IPS DF 4.7 (cell line): ENCODE data around the gene FAM118A.
"Not testable (repeated sequence)": the region's sequence is repeated elsewhere in the genome, so short reads cannot be mapped to it uniquely, and the experiment has no call there.

Experiments used
- DNase-seq: peaks from one replicate; pipeline ENCODE4 v3.0.0-alpha.2; 2013; ENCODE audit warnings: low spot score; ENCODE audit errors: extremely low read depth

Gene FAM118A

DNA sequence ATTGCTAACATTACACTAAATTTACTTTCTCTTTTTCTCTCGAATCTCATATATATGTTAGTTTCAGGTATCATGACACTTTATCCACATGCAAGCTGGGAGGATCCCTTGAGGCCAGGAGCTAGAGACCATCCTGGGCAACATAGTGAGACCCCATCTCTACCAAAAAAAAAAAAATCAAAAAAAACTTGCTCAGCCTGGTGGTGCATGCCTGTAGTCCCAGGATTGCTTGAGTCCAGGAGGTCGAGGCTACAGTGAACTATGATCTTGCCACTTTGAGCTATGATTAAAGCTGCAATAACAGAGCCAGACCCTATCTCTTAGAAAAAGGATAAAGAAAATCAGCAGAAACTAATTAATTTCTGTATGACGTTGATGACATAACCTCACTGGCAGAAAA lies 28.7 kb upstream of the FAM118A start:
- no peak for DNase-seq

DNA sequence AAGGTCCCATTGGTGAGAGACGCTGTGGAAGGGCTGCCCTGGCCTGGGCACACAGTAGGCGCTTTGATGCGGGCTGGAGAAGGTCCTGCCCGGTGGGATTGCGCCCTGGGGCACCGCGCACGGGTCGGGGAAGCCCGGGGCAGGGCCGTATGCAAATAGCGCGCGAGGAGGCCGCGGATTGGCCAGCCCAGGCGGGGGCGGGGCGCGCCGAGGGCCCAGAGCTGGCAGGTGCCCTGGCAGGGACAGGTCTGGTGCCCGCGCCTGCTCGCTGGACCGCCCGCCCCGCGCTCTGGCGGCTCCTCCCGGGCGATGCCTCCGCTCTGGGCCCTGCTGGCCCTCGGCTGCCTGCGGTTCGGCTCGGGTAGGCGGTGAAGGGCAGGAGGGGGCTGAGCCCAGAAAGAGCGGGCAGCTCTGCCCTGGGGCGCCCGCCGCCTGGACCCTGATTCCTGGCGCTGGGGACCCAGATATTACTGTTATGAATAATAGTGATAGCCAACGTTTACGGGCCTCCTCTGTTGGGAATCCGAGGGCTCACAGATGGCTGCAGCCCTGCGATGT lies 24.9 kb upstream of the FAM118A start, which contains the start of gene UPK3A:
Gene UPK3A, plus strand, starts transcription at position 245 of the 558 bp plus-strand sequence. Its CDS starts 65 bp downstream, at position 310.
- DNase-seq: no peak

DNA sequence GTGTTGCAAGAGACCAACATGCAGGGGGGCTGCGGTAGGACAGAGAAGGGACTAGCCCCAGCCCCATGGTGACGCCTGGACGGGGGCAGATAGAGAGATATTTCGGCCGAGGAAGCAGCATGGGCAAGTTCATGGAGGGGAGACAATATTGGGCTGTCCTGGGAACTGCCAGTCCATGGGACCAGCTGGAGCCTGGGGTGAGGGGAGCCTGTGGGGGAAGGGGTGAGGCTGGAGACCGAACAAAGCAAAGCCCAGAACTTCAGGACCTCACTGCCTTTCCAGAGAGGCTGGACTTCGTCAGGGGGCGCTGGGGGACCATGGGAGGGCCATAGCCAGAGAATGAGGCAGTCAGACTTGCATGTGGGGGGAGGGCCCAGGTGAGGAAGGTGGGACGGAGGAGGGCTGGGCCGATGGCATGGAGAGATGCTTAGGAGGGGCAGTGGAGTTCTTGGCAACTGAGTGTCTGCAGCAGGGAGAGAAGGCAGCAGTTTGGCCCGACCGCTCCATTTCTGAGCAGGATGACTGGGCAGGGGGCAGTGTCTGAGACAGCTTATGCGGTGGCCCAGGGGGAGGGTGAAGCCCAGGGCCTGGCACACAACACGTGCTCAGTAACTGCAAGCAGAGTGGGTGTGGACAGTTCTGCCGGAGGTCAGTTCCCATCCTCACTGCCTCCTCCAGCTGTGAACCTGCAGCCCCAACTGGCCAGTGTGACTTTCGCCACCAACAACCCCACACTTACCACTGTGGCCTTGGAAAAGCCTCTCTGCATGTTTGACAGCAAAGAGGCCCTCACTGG lies 24.3 kb upstream of the FAM118A start:
- no peak for DNase-seq

DNA sequence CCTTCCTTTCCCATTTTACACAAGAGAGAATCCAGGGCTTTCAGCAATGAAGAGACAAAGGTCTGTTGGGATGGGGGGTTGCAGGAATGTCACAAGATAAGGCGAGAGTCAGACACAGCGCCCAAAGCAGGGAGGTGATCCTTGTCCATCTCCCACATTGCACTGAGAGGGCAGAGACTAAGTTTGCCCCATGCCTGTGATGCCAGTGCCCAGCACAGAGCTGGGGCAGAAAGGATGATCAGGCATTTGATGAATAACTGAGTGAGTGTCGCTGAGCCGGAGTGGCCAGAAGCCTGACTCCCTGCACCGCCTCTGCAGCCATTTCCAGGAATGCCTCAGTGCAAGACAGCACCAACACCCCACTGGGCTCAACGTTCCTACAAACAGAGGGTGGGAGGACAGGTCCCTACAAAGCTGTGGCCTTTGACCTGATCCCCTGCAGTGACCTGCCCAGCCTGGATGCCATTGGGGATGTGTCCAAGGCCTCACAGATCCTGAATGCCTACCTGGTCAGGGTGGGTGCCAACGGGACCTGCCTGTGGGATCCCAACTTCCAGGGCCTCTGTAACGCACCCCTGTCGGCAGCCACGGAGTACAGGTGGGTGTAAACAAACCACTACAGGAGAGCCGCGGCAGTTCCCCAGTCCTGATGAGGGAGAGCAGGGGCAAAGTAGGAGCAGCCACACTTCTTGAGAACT lies 22.7 kb upstream of the FAM118A start:
- no peak for DNase-seq

DNA sequence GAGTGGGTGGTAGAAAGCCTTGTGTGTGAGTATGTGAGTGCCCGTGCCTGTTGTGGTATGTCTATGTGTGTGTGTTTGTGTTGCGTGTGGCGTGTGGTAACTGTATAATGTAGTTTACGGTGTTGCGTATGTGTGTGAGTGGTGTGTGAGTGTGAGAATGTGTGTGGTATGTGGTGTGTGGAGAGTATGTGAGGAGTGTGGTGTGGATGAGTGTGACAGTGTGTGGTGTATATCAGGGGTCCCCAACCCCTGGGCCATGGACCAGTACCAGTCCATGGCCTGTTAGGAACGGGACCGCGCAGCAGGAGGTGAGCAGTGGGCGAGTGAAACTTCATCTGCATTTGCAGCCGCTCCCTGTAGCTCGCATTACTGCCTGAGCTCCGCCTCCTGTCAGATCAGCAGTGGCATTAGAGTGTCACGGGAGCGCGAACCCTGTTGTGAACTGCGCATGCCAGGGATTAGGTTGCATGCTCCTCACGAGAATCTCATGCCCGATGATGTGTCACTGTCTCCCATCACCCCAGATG lies 19.3 kb upstream of the FAM118A start:
- no peak for DNase-seq

DNA sequence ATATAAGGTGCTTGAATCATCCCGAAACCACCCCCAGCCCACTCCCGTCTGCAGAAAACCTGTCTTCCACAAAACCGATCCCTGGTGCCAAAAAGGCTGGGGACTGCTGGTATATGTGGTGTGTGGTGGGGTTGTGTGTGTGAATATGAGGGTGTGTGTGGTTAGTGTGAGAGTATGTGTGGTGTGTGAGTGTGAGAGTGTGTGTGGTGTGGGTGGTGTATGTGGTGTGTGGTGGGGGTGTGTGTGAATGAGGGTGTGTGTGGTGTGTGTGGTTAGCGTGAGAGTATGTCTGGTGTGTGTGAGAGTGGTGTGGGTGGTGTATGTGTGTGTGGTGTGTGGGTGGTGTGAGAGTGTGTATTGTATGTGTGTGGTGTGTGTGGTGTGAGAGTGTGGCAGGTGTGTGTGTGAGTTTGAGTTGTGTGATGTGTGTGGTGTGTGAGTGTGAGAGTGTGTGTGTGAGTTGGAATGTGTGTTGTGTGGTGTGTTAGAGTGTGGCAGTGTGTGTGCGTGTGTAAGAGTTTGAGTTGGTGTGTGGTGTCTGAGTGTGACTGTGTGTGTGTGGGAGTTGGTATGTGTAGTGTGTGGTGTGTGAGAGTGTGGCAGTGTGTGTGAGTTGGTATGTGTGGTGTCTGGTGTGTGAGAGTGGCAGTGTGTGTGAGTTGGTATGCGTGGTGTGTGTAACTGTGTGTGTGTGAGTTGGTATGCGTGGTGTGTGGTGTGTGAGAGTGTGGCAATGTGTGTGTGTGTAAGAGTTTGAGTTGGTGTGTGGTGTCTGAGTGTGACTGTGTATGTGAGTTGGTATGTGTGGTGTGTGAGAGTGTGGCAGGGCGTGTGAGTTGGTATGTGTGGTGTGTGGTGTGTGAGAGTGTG lies 18.4 kb upstream of the FAM118A start:
- no peak for DNase-seq

DNA sequence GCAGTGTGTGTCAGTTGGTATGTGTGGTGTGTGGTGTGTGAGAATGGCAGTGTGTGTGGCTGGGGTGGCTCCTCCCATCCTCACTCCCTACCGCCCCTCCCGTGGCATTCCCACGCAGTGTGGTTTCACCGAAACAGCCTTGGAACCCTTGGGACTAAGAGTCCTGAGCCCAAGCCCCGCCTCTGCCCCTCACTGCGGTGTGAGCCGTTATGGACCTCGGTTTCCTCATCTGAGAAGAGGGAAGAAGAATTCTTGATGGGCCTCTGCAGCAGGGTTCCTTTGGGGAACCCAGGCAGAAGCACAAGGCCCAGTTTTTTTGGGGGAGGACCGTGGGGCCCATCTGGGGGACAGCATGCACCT lies 17.8 kb upstream of the FAM118A start:
- DNase-seq: no peak

DNA sequence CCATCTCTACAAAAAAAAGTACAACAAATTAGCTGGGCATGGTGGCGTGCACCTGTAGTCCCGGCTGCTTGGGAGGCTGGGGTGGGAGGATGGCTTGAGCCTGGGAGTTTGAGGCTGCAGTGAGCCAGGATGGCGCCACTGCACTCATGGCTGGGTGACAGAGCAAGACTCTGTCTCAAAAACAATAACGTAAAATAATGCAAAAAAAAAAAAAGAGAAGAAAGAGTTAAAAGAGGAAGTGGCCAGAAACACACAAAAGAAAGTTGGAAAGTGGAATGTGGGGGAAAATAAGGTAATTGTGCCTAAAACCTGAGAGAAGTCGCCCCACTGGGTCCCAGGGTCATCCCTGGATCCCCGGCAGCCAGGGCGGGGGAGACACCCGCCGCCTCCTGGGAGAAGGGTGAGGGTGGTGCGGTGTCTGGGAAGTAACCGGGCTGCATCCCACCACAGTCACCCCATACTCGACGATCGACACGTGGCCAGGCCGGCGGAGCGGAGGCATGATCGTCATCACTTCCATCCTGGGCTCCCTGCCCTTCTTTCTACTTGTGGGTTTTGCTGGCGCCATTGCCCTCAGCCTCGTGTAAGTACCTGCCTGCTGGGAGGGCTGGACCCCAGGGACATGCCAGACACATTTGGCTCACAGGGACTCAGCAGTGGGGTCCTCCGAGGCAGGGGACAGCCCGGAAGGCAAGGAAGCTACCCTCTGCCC lies 16.8 kb upstream of the FAM118A start:
- no peak for DNase-seq

DNA sequence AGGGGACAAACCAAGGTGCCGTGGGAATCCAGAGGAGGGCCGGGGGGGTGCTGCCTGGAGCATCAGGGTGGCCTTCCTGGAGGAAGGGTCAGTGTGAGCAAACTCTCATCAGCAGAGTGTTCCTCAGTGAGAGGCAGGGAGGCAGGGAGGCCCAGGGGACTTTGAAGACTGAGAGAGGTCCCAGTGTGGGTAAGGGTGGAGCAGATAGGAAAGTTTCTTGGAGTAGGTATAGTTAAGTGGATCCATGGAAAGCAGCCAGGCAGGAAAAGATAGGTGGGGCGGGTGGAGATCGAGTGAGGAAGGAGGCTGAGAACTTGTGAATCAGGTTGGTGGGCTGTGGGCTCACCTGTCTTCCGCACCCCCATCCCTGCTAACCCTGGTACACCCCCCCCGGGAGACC lies 15.7 kb upstream of the FAM118A start:
- DNase-seq: no peak

DNA sequence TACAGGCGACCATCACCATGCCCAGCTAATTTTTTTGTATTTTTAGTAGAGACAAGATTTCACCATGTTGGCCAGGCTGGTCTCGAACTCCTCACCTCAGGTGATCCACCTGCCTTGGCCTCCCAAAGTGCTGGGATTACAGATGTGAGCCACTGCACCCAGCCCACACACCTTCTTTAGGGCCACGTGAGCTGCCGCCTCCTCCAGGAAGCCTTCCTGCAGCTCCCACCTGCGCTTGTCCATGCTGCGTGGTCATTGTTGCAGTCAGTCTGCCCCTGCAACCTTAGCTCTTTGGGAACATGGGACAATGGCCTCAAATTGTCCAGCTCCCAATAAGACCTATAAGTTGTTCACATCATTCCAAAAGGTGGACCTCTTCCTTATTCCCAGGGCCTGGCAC lies 14.7 kb upstream of the FAM118A start:
- DNase-seq: not testable (repeated sequence)

DNA sequence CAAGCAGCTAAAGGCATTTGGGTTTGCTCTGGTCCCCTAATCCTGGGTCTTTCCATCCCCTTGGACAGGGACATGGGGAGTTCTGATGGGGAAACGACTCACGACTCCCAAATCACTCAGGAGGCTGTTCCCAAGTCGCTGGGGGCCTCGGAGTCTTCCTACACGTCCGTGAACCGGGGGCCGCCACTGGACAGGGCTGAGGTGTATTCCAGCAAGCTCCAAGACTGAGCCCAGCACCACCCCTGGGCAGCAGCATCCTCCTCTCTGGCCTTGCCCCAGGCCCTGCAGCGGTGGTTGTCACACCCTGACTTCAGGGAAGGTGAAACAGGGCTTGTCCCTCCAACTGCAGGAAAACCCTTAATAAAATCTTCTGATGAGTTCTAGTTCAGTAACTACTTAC lies 14.2 kb upstream of the FAM118A start:
- no peak for DNase-seq

DNA sequence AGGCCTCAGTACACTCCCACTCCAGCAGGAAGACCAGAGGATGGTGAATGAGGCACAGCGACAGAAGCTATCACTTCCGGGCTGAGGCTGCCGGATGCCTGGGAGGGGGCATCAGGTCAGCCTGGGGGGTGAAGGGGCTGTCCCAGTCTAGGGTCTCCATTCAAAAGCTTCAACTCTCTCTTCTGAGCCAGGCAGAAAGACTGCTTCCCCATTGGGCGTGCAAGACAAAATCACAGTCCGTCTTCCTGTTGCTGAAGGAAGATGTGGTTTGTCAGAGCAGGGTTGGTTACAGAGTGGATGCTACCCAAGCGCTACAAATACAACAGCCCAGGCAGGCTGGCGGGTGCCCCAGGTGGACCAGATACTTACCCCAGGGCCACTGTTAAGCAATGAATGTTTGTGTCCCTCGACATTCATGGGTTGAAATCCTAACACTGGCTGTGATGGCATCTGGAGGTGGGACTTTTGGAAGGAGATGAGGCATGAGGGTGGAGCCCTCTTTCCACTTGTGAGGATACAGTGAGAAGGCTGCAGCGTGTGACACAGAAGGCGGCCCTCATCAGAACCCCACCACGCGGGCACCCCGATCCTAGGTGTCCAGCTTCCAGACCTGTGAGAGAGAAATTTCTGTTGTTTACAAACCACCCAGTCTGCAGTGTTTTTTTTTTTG lies 13.0 kb upstream of the FAM118A start:
- DNase-seq: no peak

DNA sequence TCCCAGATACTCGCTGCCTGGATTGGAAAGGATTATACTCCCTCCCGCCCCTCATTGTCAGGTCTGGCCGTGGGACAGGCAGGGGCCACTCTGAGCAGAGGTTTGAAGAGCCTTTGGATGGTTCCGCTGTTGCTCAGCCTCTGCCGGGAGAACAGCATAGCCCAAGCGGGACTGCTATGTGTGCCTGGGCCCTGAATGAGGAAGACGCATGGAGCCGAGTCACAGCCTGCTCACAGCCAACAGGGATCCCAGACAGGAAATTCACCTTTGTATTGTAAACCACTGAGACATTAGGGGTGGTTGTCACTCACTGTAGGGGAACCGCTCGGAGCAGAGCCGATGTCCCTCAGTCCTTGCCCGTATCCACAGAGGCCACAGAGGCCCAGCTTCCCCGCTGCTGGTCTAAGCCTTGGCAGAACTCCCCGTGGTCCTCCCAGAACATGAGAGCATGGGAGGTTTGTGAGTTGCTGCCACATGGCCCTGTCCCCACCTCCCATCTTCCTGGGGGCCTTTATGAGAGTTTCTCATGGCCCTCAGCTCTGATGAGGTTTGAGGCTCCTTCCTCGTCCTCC lies 10.7 kb upstream of the FAM118A start:
- DNase-seq: no peak

DNA sequence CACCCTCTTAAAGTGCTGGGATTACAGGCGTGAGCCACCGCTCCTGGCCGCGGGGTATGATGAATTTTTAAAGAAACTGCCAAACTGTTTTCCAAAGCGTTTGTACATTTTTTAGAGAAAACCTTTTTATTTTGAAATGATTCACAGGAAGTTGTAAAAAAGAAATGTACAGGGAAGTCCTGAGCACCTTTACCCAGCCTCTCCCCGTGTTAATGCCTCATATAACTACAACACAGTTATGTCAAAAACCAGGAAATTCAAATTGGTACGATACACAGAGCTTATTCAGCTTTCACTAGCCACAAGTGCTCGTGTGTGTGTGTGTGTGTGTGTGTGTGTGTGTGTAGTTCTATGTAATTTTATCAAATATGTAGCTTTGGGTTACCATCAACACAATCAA lies 7.0 kb upstream of the FAM118A start:
- no peak for DNase-seq

DNA sequence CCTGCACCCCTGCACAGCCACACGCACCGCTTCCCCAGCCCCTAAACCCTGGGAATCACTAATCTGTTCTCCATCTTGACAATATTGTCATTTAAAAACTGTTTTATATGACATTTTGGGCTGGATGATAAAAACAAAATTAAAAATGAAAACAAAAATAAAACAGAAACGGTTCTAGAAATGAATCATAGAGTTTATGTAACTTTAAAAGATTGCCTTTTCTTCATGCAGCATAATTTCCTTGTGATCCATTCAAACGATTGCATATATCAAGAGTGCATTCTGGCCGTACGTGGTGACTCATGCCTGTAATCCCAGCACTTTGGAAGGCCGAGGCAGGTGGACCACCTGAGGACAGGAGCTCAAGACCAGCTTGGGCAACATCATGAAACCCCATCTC lies 6.6 kb upstream of the FAM118A start:
- DNase-seq: no peak

DNA sequence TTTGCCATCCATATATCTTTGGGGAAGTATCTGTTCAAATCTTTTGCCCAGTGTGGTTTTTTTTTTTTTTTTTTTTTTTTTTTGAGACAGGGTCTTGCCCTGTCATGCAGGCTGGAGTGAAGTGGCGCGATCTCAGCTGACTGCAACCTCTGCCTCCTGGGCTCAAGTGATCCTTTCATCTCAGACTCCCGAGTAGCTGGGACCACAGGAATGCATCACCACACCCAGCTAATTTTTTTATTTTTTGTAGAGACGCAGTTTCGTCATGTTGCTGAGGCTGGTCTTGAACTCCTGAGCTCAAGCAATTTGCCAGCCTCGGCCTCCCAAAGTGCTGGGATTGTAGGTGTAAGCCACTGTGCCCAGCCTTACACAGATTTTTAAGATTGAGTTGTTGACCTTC lies 4.8 kb upstream of the FAM118A start:
- DNase-seq: no peak

DNA sequence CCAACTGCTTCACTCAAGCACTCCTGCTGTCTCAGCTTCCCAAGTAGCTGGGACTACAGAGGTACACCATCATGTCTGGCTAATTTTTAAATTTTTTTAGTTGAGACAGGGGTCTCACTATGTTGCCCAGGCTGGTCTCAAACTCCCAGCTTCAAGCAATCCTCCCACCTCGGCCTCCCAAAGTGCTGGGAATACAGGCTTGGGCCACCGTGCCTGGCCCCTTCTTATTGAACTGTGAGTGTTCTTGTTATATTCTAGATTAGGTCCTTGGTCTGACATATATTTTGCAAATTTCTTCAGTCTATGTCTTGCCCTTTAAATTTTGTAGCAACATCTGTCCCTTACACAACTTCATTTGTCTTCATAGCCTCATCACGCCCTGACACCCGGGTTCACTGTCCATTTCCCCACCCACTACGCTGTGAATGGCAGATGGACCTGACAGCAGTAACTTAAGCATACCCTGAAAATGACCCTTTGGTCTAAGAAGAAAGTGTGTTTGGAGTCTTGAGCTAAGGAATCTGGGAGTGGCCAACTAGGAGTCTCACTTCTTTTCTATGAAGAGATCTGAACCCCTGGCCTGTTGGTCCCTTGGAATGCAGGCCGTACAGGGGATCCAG lies 4.2 kb upstream of the FAM118A start:
- no peak for DNase-seq

DNA sequence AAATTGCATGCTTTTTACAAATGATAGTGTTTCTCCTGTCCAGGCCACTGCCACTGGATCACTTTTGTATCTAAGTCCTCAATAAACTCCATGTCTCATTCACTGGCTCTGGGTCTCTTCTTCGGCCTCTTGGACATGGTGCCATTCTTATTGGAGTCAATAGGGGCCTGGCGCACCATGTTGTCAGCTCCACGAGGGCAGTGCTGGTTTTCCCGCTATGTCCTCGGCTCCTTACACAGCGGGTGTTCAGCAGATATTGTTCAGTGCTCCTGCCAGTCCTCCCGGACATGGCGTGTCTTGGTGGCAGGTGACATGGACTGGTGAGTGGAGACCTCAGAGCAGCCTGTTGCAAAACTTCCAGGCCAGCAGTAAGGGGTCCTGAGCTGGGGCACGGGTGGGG lies 3.6 kb upstream of the FAM118A start:
- no peak for DNase-seq

DNA sequence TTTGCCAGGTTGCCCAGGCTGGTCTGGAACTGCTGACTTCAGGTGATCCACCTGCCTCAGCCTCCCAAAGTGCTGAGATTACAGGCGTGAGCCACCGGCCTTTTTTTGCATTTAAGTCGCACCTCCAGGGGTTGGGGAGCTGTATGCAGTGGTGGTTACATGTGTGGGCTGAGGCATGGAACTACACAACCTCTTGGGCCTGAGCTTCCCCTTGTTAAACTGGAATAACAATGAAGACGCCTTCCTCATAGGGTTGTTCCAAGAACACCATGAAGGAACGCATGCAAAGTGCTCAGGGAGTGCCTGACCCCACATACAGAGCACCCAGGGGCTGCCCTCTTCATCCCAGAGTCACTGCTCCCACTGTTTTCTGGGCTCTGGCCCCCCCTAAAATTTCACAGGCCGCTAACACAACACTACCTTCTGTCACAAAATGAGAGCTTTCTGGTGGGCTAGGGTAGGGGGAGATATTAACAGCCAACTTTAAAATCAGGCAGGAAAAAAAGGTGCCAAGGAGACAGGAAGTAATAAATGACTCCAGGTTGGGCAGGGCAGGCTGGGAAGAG lies 1.3 kb upstream of the FAM118A start:
- no peak for DNase-seq
